Jurkat, Clone E6-1 (cell line): ENCODE results near the gene ZBTB38. TPM values are rescaled to one million over a fixed set of nuclear protein-coding genes. Genes with fewer than 3 reads are reported as not detected.

Experiments used
- DNase-seq: peaks from one replicate; pipeline ENCODE4 v3.0.0-alpha.2; 2011; ENCODE audit warnings: low read depth, low spot score
- H3K4me3 ChIP-seq: 2 replicates; pipeline ENCODE4 v1.5.1; 2011; ENCODE audit warnings: mild to moderate bottlenecking, low read length, control low read depth, moderate library complexity
- polyA plus RNA-seq: library from polyadenylated mRNA; unstranded; fragments of >200 nt; gene quantifications from one replicate; pipeline ENCODE4 v1.2.1, GENCODE V29; 2012; ENCODE audit warnings: missing spikeins; ENCODE audit not compliant: insufficient read length, insufficient read depth

ZBTB38 gene
- polyA plus RNA-seq: not detected

- no peak within 1 kb of the TSS for H3K4me3 ChIP-seq
- DNase-seq: no peak
Measured at GRCh38 chr3:141368062-141368924, at the start of gene ZBTB38. Gene ZBTB38 (plus strand): TSS chr3:141368504. CDS start chr3:141442389, 73,885 bp downstream.

GRCh38 chr3:141320399-141321108, 47.8 kb upstream of the ZBTB38 start:
- no peak overlapping the region for H3K4me3 ChIP-seq
- DNase-seq: no peak

- no peak for DNase-seq
Measured at GRCh38 chr3:141321109-141321497, 47.2 kb upstream of the ZBTB38 start.

GRCh38 chr3:141323936-141324704, 44.2 kb upstream of the ZBTB38 start:
- DNase-seq: no peak
- no peak overlapping the region for H3K4me3 ChIP-seq

More at GRCh38 chr3:141321109-141321497, 47.2 kb upstream of the ZBTB38 start:
- no peak overlapping the region for H3K4me3 ChIP-seq

GRCh38 chr3:141326123-141326522, 42.2 kb upstream of the ZBTB38 start:
- no peak for DNase-seq
- H3K4me3 ChIP-seq: no peak overlapping the region

GRCh38 chr3:141326626-141327025, 41.7 kb upstream of the ZBTB38 start:
- no peak for DNase-seq
- no peak overlapping the region for H3K4me3 ChIP-seq

- DNase-seq: no peak
Measured at GRCh38 chr3:141328286-141329166, 39.8 kb upstream of the ZBTB38 start.

GRCh38 chr3:141330235-141330634, 38.1 kb upstream of the ZBTB38 start:
- H3K4me3 ChIP-seq: no peak overlapping the region
- DNase-seq: no peak

More at GRCh38 chr3:141328286-141329166, 39.8 kb upstream of the ZBTB38 start:
- H3K4me3 ChIP-seq: no peak overlapping the region

GRCh38 chr3:141330718-141331376, 37.5 kb upstream of the ZBTB38 start:
- no peak overlapping the region for H3K4me3 ChIP-seq
- no peak for DNase-seq

GRCh38 chr3:141331377-141332318, 36.7 kb upstream of the ZBTB38 start:
- H3K4me3 ChIP-seq: no peak overlapping the region
- no peak for DNase-seq

- no peak overlapping the region for H3K4me3 ChIP-seq
- DNase-seq: no peak
Measured at GRCh38 chr3:141332416-141332815, 35.9 kb upstream of the ZBTB38 start.

- no peak for DNase-seq
Measured at GRCh38 chr3:141333836-141334626, 34.3 kb upstream of the ZBTB38 start.

GRCh38 chr3:141334627-141335250, 33.6 kb upstream of the ZBTB38 start:
- no peak for DNase-seq

More at GRCh38 chr3:141333836-141334626, 34.3 kb upstream of the ZBTB38 start:
- no peak overlapping the region for H3K4me3 ChIP-seq

GRCh38 chr3:141335531-141336061, 32.7 kb upstream of the ZBTB38 start:
- no peak overlapping the region for H3K4me3 ChIP-seq
- no peak for DNase-seq

More at GRCh38 chr3:141334627-141335250, 33.6 kb upstream of the ZBTB38 start:
- H3K4me3 ChIP-seq: no peak overlapping the region

- H3K4me3 ChIP-seq: no peak overlapping the region
- no peak for DNase-seq
Measured at GRCh38 chr3:141336672-141337522, 31.4 kb upstream of the ZBTB38 start.
